C4-2B (cell line): ENCODE results near the gene IRF2BP2.

Source experiments
- H3K27ac ChIP-seq: fragments of 450-650 bp; 2 replicates; pipeline ENCODE4 v1.5.1; 2017
- ZFX ChIP-seq: fragments of 450-650 bp; IDR thresholded peaks from 2 replicates; pipeline ENCODE4 v1.6.1; 2017
- TF ChIP-seq, protein P1 (sequence below): fragments of 450-650 bp; conservative IDR thresholded peaks from 2 replicates; pipeline ENCODE4 v1.5.1; 2017; ENCODE audit warnings: mild to moderate bottlenecking

The IRF2BP2 gene

DNA sequence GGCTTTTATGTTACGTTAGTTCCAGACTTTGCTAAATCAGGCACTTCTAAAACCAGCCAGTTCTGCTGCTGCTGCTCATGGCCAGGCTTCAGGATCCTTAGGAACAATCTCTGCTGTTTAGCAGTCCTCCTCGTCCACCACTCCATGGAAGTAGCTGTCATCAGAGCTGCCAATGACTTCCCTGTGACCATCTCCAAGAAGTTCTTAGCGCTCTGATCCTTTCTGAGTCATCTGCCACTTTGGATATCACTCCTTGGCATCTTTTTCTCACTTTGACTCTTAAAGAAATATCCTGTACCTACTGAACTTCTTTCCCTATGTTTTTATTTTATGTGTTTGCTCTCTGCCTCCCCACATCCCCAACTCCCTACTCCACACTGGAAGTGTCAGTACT, 14.7 kb upstream of the IRF2BP2 start:
- no peak overlapping the region; the same call in 1 of the 2 replicates for H3K27ac ChIP-seq
- TF ChIP-seq, protein P1, sequence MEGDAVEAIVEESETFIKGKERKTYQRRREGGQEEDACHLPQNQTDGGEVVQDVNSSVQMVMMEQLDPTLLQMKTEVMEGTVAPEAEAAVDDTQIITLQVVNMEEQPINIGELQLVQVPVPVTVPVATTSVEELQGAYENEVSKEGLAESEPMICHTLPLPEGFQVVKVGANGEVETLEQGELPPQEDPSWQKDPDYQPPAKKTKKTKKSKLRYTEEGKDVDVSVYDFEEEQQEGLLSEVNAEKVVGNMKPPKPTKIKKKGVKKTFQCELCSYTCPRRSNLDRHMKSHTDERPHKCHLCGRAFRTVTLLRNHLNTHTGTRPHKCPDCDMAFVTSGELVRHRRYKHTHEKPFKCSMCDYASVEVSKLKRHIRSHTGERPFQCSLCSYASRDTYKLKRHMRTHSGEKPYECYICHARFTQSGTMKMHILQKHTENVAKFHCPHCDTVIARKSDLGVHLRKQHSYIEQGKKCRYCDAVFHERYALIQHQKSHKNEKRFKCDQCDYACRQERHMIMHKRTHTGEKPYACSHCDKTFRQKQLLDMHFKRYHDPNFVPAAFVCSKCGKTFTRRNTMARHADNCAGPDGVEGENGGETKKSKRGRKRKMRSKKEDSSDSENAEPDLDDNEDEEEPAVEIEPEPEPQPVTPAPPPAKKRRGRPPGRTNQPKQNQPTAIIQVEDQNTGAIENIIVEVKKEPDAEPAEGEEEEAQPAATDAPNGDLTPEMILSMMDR = no peak
- no peak for TF ChIP-seq ZFX

DNA sequence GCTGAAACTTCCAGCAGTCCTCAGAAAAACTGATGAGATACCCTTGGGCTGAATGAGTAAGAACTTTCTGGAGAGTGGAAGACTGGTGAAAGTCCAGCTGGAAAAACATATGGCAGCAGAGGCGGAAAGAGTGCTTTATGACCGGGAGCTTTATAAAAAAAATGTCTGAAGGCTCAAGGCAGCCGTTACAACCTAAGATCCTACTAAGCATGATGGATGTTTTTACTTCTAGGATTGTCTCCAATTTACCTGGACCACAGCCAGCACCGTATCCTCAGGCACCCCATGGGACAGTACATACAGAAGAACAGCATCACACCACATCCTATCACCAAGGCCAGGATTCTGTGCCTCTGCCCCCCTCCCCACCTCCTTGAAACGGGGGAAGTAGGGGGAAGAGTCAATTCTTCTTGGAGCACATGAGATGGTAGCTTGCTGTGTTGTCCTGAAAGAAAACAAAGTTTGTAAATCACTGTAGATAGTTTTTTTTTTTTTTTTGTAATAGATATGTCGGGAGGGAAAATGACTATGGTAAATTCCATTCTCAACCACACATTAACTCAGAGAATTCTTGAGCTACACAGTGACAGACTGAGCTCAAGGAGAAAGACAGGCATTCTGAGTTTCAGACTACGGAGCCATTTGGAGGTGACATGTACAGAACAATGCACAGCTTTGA, 11.8 kb upstream of the IRF2BP2 start:
- TF ChIP-seq ZFX = no peak
- TF ChIP-seq, protein P1 = no peak
- no peak overlapping the region for H3K27ac ChIP-seq

DNA sequence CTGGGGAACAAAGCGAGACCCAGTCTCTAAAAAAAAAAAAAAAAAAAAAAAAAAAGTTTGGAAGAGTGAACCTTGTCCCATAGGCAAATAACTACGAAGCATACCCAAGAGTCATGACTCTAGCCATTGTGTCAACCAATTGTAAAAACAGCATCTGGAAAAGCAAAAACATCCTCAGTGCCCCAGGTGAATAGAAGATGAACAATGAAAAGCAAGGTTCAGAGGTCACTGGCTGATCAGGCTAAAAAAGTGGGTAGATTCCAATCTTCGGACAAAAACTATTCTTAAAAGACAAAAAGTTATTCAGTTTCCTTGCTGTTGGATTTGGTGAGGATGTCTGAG, 11.1 kb upstream of the IRF2BP2 start:
- no peak overlapping the region for H3K27ac ChIP-seq
- TF ChIP-seq, protein P1 = no peak
- no peak for TF ChIP-seq ZFX

DNA sequence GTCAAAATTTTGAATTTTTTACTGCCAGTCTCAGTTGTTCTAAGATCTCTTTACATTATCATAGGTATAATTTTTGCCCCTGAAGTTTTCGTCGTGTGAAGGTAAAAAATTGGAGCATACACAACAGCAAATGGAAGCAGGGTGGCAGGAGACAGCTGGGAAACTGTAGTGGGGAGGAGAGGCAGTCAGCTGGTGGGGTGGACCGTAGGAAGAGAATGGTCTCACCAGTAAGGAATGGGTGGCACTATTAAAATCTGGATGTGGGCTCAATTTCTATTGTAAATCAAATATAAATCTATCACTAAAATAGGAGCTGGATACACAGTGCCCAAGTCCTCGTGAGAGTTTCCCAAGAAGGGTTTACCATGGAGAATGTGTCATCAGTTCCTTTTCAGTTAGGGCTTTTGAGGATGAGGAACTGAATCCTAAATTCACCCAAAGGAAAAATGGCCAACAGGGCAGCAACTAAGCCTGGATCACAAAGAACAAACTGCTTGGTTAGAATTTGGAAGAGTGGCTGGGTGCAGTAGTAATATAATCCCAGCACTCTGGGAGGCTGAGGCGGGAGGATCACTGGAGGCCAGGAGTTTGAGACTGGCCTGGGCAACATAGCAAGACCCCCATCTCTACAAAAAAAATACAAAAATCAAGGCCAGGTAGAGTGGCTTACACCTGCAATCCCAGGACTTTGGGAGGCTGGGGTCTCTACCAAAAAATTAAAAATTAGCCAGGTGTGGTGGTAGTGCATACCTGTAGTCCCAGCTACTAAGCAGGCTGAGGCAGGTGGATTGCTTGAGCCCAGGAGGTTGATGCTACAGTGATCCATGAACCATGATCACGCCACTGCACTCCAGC, 10.5 kb upstream of the IRF2BP2 start:
- H3K27ac ChIP-seq = no peak overlapping the region
- TF ChIP-seq ZFX = no peak
- TF ChIP-seq, protein P1 = no peak

DNA sequence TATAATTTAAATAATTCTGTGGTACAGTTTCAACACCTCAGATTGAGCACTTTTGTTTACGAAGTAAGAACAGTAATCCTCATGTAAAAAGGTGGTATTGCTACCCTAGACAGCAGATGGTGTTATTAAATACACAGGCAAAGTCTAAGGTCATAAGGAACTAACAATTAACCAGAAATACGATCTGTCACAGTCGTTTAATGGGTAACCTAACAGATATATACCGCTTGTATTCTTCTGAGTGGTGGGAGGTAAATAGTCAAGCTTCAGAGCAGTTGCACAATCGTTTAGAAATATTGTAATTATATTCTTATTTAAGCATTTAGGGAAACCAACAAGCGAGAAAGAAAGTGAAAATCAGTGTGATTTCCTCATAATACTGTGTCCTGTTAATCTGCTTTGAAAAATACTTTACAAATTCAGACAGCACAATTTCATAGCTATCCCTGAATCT, 9.8 kb upstream of the IRF2BP2 start:
- TF ChIP-seq, protein P1 = no peak
- no peak for TF ChIP-seq ZFX
- no peak overlapping the region for H3K27ac ChIP-seq

DNA sequence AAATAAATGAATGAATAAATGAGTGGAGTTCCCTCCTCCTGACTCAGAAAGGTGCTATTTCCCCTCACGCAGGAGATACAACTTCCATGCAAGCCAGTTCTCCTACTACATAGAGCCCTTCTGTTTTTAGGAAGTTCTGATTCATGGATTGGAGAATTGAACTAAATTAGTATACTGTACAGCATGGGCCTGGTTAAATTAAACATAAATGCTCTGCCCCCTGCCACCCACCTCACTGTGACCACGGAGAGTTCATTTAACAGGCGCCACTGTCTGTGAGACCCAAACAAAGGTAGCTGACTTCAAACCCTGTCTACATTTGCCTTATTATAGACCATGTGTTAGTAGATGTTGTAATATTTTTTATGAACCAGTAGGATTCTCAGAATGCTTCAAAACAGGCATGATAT, 9.1 kb upstream of the IRF2BP2 start:
- no peak overlapping the region for H3K27ac ChIP-seq
- no peak for TF ChIP-seq ZFX
- TF ChIP-seq, protein P1 = no peak

DNA sequence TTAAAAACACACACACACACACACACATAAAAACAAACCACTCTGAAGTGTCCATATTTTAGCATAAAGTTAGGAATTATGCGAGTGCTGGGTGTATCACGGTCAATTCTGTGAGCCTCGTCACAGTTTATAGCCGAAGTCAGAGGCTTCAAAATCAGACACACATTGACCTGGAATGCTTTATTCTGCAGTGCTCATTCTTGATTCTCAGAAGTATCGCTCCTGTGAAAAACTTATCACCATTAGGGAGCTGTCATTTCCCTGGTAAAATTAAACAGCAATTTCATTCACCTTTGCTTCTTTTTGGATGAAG, 8.7 kb upstream of the IRF2BP2 start:
- H3K27ac ChIP-seq = no peak overlapping the region
- TF ChIP-seq, protein P1 = no peak
- no peak for TF ChIP-seq ZFX
